Measurements from ENCODE around the gene OMP.

- no peak for TF ChIP-seq MAX (IDR thresholded peaks at IDR 0.05; ENCODE audit: low read depth, low read length)
- TF ChIP-seq, protein P1, sequence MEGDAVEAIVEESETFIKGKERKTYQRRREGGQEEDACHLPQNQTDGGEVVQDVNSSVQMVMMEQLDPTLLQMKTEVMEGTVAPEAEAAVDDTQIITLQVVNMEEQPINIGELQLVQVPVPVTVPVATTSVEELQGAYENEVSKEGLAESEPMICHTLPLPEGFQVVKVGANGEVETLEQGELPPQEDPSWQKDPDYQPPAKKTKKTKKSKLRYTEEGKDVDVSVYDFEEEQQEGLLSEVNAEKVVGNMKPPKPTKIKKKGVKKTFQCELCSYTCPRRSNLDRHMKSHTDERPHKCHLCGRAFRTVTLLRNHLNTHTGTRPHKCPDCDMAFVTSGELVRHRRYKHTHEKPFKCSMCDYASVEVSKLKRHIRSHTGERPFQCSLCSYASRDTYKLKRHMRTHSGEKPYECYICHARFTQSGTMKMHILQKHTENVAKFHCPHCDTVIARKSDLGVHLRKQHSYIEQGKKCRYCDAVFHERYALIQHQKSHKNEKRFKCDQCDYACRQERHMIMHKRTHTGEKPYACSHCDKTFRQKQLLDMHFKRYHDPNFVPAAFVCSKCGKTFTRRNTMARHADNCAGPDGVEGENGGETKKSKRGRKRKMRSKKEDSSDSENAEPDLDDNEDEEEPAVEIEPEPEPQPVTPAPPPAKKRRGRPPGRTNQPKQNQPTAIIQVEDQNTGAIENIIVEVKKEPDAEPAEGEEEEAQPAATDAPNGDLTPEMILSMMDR (IDR thresholded peaks at IDR 0.05; ENCODE audit: low read depth, low read length), result no peak
- no peak for TF ChIP-seq POLR2A (IDR thresholded peaks at IDR 0.05; ENCODE audit: extremely low read depth, insufficient read length)
Observed at GRCh38 chr11:77100166-77101042, 2.2 kb upstream of the OMP start.
